HG03108 (cell line): Measurements from ENCODE around the gene RASD1.

ENCODE experiments used
- ATAC-seq: cut with Tn5 transposase; IDR thresholded peaks from one replicate; pipeline ENCODE4 v1.9.1; 2021; ENCODE audit warnings: moderate library complexity; ENCODE audit not compliant: unreplicated experiment

RASD1 gene

DNA sequence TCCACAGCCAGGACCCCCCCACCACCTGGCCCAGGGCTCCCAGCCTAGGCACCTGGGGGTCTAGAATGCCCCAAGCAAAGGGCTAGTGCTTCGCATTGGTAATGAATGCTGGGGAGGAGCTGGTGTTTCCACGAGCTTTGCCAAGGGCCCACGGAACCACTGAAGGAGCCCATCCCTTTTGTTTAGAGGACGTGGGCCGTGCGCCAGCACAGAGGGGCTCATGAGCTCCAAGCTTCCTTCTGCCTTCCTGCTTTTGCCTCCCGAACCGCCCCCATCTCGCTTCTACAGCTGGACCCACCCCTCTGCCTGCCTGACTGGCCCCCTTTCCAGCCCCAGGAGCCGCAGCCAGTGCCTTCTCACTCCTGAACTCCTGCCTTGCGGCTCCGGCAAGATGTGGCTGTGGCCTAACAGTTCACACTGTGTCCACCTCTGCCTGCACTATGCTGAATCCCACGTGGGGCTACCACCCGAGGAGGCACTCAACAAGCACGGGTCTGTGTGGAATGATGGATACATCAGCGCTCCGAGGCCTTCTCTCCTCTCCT lies 31.8 kb upstream of the RASD1 start:
- ATAC-seq, result no peak

DNA sequence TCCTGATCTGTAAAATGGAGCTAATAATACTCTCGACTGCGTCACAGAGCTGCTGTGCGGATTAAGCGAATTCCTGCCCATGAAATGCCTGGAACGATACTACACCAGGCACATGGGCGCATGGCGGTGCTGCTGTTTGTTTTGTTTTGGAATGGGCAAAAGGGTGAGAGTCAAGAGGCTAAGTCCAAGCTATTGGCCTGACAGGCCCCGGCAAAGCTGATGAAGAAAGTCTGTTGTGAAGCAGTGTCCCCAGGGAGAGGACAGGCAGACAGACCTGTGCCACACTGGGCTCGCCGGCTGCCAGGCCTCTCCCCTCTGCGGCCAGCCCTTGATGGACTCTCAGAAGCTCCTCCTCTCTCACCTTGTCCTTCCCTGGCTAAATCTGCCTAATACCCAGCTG lies 31.3 kb upstream of the RASD1 start:
- no peak for ATAC-seq

DNA sequence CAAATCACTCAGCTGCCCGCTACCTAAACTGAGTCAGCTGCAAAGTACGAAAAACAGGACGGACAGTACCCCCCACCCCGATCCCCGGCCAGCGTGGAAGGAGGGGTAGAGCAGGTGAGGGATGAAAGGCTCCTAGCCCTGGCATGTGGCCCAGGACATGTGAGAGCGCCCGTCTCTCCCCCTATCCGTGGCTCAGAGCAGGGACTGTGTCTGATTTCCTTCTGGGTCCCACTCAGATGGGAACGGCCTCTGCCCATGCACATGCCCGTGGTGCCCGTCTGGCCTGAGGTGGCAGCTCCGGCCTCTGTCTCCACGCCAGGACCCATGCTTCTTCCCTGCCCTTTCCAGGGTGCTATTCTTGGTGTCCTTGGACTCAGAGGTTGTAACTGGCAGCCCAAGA lies 30.2 kb upstream of the RASD1 start:
- no peak for ATAC-seq

DNA sequence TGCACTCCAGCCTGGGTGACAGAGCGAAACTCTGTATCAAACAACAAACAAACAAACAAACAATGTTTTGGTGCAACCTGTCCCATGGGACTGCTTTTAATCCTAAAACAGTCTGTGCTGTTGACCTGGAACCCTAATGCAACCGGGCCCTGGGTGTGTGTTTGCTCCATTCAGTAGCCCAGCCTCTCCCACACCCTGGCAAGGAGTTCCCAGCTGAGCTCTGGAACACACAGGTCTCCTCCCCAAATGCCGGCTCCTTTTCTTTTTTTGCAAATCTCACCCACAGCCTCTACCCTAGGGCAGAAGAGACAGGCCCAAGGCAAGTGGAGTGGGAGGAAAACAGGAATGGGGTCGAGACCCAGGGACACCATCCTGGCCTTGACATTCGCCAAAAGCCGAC lies 29.8 kb upstream of the RASD1 start:
- no peak for ATAC-seq

DNA sequence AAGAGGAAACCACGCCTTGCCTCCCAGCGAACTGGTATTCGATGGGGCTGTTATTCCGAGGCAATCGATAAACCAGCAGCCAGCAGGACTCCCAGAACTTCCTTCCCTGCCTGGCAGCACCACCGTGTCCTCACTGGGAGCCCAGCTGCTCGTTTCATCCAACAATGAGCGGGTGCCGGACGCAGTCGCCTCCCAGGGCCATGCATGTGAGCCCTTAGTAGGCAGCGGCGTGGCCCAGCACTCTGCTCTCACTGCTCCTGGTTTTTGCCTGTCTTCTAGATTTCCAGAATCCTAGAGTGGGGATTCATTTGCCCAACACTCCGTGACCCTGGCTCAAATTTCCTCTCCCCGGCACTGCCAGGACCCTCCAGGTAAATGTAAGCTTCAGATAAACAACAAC lies 29.1 kb upstream of the RASD1 start:
- ATAC-seq, result no peak

DNA sequence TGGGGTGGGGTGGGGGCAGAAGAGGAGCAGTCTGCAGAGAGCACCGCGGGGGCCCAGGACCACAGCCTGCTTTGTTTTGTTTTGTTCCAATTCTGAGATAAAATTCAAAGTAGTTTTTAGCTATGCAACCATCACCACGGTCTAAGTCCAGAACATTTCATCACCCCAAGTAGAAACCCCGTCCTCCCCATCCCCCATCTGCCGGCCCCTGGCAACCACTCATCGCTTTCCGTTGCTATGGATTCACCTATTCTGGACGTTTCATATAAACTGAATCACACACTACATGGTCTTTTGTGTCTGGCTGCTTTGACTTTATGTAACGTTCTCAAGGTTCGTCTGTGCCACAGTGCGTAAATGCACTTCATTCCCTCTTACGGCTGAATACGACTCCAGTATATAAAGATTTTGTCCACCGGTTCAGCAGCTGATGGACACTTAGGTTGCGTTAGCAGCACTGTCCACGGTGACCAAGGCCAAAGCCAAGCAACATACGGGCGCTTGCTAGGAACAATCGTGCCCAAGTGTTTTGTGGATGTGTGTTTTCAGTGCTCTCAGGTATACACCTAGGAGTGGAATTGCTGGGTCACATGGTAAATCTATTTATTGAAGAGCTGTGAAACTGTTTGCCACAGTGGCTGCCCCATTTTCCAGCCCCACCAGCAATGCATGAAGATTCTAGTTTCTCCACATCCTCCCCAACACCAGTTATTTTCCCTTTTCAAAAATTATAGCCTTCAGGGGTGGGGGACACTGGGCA lies 27.7 kb upstream of the RASD1 start:
- no peak for ATAC-seq

DNA sequence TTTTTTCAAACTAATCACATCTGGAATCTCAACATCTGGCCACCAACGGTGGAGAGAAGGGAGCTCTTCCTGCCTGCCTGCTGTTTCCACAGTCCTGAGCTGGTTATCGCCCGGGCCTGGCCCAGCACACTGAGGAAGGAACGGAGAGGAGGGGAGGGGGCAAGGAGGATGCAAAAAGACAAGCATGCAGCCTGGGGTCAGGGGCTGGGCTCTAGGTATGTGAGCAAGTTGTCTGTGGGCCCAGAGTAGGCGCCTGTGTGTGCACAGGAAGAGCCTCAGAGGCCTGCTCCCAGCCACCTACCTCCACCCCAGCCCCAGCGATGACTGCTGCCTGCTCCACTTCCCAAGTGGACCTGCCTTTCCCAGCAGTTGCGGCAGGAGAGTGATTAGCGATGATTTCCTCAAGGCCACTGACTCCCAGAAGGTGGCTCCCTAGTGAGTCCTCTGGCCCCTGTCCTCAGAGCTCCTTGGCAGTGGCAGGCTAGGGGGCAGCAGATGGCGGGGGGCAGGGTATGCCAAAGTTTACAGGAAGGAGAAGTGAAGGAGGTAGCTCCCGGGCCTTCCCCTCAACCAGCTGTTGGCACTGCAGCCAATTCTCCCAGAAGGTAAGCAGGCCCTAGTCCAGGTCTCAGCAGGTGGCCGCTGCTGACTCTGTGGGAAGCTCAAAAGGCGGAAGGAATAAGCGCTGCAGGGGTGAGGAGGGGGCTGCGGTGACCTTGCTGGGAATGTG lies 27.0 kb upstream of the RASD1 start:
- no peak for ATAC-seq

DNA sequence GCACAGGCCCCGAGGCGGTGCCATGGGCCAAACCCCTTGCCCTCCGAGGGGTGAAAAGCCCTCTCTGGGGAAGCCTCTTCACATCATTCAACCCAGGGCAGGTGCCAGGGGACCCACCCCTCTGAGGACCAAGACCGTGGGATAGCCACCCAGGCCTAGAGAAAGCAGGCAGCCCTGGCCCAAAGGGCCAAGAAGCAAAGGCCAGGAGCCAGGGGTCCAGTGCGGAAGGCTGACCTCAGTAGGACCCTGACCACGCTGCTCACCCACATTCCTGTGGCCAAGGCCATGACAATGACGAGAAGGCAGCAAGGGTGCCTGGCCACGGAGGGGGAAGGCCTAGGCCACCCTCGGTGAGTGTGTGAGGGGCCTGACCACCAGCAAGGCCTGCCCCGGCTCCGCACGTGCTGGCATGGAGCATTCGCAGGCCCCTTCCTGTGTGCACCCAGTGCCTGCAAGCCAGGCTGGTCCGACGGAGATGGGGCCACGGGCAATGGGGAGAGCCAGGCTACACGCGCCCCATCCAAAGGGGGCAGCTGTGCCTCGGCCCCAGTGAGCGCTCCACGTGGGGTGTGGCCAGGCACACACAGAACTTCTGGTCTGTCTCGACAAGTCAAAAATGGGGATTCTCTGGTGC lies 24.5 kb upstream of the RASD1 start:
- no peak for ATAC-seq

DNA sequence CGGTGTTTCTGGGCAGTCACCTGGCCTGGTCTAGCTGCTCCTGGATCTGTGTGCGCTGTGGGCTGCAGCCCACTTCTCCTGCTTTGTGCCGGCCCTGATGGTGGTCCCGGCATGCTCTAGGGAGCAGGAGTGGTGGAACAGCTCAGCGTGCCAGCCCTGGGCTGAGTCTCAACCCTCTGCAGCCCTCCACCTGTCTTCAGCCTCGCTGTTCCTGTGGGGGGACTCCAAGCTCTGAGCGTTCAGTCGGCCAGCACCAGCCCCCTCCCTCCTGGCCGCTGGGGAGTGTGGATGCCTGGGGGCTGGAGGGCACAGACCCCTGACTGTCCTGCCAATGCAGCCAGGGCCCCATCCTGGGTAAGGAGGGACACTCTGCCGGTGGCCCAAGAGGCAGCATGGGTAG lies 23.7 kb upstream of the RASD1 start:
- ATAC-seq, result no peak

DNA sequence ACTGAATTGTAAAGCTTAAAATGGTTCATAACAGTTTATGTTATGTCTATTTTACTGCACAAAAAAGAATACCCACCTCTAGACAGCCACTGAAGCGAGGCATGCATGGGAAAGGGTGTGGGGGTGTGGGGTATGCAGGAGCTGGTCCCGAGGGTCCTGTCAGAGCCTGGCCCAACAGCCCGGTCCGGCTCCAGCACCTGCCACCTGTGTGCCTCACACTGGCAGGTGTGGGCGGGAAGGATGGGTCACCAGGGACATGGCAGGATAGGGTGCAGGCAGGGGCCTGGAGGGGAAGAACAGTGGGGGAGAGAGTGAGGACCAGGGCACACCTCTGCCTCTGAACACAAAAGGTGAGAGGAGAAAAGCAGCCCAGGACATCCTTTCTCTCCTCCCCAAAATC lies 22.8 kb upstream of the RASD1 start:
- no peak for ATAC-seq

DNA sequence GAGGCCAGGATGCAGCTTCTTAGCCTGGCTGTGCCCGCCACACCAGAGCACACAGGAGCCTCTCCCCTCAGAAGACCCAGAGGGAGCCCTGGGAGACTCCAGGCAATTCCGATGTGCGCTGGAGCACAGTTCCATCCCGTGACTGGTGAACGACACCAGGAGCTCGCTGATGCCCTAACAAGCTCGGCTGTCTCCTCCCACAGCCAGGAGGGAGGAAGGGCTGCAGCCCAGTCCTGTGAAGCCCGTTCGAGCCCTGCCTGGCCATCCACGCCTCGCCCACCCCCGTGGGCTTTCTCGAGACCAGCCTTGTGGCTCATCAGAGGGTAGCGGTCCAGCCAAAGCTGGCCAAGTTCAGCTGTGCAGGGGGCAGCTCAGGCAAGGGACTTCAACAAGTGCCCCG lies 21.8 kb upstream of the RASD1 start:
- no peak for ATAC-seq

DNA sequence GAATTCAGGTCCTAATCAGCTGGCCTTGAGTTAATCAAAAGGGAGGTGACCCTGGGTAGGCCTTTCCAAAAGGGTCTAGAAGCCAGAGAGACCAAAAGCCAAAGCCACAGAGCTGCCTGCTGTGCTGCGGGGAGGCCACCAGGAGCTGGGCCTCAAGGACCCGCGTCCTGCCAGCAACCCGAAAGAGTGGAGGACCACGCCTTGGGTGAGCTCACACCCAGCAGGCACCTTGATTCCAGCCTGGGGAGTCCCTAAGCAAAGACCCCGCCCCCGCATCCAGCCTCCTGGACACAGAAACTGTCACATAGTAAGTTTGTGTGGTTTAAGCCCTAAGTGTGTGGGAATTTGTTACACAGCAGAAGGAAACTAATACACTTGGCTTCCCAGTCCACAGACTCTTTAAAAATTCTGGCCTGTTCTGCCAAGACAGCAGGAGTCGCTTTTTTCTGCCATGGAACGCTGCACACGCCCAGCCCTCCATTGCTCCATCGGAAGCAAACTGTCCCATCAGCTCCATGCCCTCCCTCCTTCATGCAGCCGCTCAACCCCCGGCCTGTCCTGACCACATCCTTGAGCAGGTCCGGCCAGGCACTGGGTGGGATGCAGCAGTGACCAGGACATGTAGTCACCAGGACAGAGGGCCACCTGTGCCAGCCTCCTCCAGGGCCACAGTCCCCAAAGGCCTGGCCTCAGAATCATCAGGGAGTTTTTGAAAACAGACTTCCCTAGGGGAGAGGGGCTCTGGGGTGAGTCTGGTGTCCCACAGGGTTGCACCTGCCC lies 20.9 kb upstream of the RASD1 start:
- ATAC-seq, result no peak

DNA sequence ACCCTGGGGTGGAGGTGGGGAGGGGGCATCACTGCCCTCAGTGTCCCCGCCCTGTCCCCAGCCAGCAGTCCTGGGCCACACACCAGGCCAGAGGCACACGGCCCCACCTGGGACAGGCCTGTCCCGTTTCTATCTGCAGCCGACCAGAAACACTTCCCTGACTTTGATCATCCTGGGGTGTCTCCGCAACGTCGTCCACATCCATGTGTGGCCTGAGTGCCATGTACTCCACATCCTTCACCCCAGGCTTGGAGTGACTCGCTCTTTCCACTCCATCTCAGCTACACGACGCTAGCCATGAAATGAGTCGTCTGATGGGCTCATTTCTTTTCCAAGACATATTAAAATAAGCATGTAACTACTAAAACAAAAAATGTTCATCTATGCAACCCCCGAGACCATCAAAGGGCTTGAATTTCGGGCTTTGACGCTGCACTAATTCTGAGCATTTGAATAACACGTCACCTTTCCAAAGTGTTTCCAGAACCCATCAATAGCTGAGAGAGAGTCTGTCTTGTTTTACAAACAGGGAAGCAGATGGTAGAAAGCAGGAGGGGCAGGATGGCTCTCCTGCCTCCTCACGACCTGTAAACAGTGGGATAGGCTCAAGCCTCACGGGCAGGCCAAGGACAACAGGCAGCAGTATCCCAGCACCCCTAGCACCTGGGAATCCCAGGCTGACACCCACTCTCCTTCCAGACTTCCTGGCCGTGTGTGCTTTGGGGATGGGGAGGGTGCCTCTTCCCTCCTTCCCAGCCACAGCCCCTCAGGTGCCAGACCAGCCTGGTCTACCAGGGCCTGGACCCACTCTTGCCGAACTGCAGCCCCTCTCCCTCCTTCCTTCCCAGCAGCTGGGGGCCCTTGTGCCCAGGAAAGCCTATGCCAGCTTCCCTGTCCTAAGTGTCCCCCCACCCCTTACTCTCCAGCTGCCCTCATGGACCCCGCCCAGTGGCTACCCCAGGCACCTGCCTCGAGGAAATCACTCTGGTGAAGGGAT lies 20.0 kb upstream of the RASD1 start:
- ATAC-seq, result no peak

DNA sequence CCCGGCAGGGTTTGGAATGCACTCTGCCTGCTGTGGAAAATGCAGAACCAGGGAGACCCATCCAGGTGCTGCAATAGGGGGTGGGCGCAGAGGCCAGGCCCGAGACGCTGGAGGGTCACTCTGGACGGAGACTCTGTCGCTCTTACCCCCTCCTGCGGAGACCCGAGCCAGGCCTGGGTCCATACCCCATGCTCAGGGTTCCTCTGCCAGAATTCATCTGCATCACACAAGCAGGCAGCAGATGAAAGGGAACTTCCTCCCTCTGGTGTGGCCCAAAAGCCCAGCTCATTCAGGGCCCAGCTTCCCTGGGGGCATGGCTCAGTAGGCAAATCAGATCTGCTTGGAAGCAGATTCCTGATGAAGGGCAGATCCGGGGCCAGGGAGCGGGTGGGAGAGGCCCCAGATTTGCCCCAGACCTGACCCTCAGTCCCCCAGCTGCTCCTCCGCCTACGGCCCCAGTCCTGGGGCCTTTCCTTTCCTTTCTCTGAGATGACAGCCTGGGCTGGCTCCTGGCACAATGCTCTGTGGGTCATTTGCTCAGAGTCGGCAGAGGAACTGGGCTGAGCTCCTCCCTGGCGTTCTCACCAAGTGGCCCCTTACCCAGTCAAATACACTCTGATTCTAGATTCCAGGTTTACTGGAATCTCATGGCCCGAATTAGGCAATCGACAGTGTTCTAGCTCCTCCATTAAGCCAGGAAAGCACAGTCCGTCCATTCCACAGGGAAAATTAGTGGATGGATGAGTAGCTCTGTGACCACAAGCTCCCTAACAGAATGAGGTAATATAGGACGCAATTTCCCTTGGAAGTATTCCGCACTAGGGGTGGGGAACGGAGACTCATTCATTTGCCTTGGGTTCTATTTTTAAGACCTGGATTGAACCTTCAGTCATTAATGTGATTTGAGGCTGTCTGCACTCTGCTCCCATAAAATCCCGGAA lies 19.1 kb upstream of the RASD1 start:
- ATAC-seq, result no peak

DNA sequence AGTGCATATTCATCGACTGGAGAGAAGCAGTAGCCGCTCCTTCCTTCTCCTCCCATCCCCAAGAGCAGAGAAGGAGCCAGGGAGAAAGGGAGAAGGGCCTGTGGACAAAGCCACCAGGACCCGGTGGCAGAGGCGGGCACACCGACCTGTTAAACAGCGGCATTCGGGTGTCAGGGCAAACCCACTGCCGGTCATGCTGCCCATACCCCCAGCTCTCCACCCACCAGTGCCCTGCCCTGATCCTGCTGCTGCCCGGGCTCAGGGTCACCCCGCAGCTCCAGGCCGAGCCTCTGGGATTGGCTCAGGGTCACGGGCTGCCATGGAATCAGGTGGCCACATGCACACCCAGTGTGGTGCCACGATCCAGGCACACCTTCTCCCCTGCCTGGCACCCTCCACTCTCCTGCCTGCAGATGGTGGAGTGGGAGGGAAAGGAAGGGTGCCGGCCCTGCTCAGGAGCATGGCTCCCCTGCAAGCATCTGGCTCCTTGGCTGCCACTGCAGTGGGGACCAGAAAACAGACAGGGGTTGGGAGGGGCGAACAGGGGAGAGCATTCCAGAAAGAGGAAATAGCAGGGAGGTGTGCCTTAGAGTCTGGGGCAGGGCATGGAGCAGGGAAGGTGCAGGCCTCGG lies 18.3 kb upstream of the RASD1 start:
- no peak for ATAC-seq

DNA sequence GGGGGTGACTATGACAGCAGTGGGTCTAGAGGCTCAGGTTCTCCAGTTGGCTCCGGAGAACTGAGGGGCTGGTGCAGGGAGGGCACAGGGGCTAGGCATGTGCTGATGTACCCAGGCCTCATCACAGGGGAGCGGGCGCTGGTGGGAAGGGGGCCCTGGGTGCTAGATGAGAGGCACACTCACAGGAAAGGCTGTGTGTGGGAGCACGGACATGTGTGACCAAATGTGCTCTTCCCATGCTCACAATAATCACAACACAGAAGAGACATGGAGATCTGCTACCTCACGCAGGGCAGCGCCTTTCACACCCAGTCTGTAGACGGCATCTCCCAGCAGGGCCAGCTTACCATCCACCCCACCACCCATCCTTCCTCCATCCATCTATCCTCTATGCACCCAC lies 17.4 kb upstream of the RASD1 start:
- no peak for ATAC-seq

DNA sequence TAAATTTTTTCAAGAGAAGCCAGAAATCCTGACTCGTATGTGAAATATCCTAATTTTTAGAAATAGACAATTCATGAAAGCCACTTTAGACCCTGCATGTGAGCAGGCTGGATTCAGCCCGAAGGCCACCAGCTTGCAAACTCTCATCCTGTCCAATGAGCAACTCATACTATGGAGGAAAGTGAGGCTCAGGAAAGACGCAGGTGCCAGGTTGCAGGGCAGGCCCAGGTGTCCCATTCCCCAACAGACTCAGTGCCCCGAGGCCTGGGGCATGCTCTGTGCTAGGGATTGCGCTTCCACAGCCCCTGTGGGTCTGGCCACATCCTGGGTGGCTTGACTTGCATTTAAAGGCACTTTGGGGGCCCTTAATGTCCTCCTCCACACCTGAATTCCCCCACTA lies 16.7 kb upstream of the RASD1 start:
- ATAC-seq, result no peak
